ENCODE data around the gene SNAI3. TPM values are rescaled to one million over a fixed set of nuclear protein-coding genes. Genes with fewer than 3 reads are reported as not detected.
A peak's percentile ranks its signal among the peaks of the same experiment; 100 is the strongest.
"Not testable (repeated sequence)": the region's sequence is repeated elsewhere in the genome, so short reads cannot be mapped to it uniquely, and the experiment has no call there.

The SNAI3 gene
- total RNA-seq, 1 experiment from 2014 or later: 0.54 TPM

- no peaks in the 10 kb centered on the region for H3K4me1 Mint-ChIP-seq (ENCODE audit: low read depth, unreplicated experiment)
- no peak overlapping the region for H3K27ac Mint-ChIP-seq (ENCODE audit: unreplicated experiment)
- no peak for TF ChIP-seq CTCF (IDR thresholded peaks at IDR 0.05; ENCODE audit: unreplicated experiment)
- no peak overlapping the region for H3K4me3 Mint-ChIP-seq (ENCODE audit: low read depth, unreplicated experiment)
- DNase-seq: no peak
- CTCF ChIA-PET: interaction anchor here (0.7 to 0.8 kb wide), 2 partner anchors 10 to 257 kb away, joined by 4 to 6 read pairs; partner anchors contain the start of gene MVD
- intact Hi-C loops (cut with micrococcal nuclease; ENCODE audit: unreplicated experiment): no loop called here
- no peaks in the 10 kb centered on the region for H3K9me3 Mint-ChIP-seq (ENCODE audit: low read depth, unreplicated experiment)
- H3K36me3 Mint-ChIP-seq (ENCODE audit: insufficient read depth, unreplicated experiment): peaks cover 33% of the 10 kb centered on the region
- H3K27me3 Mint-ChIP-seq (ENCODE audit: unreplicated experiment): no peaks in the 10 kb centered on the region
- BruUV-seq (replicated peaks): no TSS peak
Observed at GRCh38 chr16:88672776-88673175, 13.5 kb downstream of the SNAI3 start.

GRCh38 chr16:88671806-88672205 is 14.5 kb downstream of the SNAI3 start:
- Mint-ChIP-seq H3K4me1 (ENCODE audit: low read depth, unreplicated experiment) (no peaks in the 10 kb centered on the region), H3K4me3 (ENCODE audit: low read depth, unreplicated experiment) (no peak overlapping the region), H3K27ac (ENCODE audit: unreplicated experiment) (no peak overlapping the region), H3K27me3 (ENCODE audit: unreplicated experiment) (no peaks in the 10 kb centered on the region), H3K9me3 (ENCODE audit: low read depth, unreplicated experiment) (no peaks in the 10 kb centered on the region), H3K36me3 (ENCODE audit: insufficient read depth, unreplicated experiment) (peaks cover 38% of the 10 kb centered on the region)
- no peak for TF ChIP-seq CTCF (IDR thresholded peaks at IDR 0.05; ENCODE audit: unreplicated experiment)
- no peak for DNase-seq
- intact Hi-C loops (cut with micrococcal nuclease; ENCODE audit: unreplicated experiment): no loop called here
- no TSS peak for BruUV-seq (replicated peaks)
- CTCF ChIA-PET: interaction anchor here (0.6 to 0.8 kb wide), 2 partner anchors 12 to 14 kb away, joined by 3 to 4 read pairs; no protein-coding TSS in a partner anchor

- no TSS peak for BruUV-seq (replicated peaks)
- intact Hi-C loops (cut with micrococcal nuclease; ENCODE audit: unreplicated experiment): no loop called here
- CTCF ChIA-PET: no interaction called here
- Mint-ChIP-seq H3K4me3 (ENCODE audit: low read depth, unreplicated experiment) (no peak overlapping the region), H3K36me3 (ENCODE audit: insufficient read depth, unreplicated experiment) (peaks cover 37% of the 10 kb centered on the region), H3K4me1 (ENCODE audit: low read depth, unreplicated experiment) (no peaks in the 10 kb centered on the region), H3K27me3 (ENCODE audit: unreplicated experiment) (no peaks in the 10 kb centered on the region), H3K27ac (ENCODE audit: unreplicated experiment) (no peak overlapping the region), H3K9me3 (ENCODE audit: low read depth, unreplicated experiment) (no peaks in the 10 kb centered on the region)
- TF ChIP-seq CTCF (IDR thresholded peaks at IDR 0.05; ENCODE audit: unreplicated experiment): no peak
- no peak for DNase-seq
Observed at GRCh38 chr16:88669980-88670379, 16.3 kb downstream of the SNAI3 start.

GRCh38 chr16:88669493-88669892 is 16.8 kb downstream of the SNAI3 start:
- H3K4me1 Mint-ChIP-seq (ENCODE audit: low read depth, unreplicated experiment); H3K9me3 Mint-ChIP-seq (ENCODE audit: low read depth, unreplicated experiment); intact Hi-C loops (cut with micrococcal nuclease; ENCODE audit: unreplicated experiment); H3K27ac Mint-ChIP-seq (ENCODE audit: unreplicated experiment); BruUV-seq (replicated peaks); H3K4me3 Mint-ChIP-seq (ENCODE audit: low read depth, unreplicated experiment); DNase-seq; H3K27me3 Mint-ChIP-seq (ENCODE audit: unreplicated experiment): not testable (repeated sequence)
- peaks cover 36% of the 10 kb centered on the region for H3K36me3 Mint-ChIP-seq (ENCODE audit: insufficient read depth, unreplicated experiment)
- CTCF ChIA-PET: interaction anchor here (0.6 kb wide), 1 partner anchor 330 kb away, joined by 3 read pairs; no protein-coding TSS in a partner anchor

- no peak for TF ChIP-seq CTCF (IDR thresholded peaks at IDR 0.05; ENCODE audit: unreplicated experiment)
- Mint-ChIP-seq H3K36me3 (ENCODE audit: insufficient read depth, unreplicated experiment) (peaks cover 46% of the 10 kb centered on the region), H3K4me1 (ENCODE audit: low read depth, unreplicated experiment) (no peaks in the 10 kb centered on the region), H3K27me3 (ENCODE audit: unreplicated experiment) (no peaks in the 10 kb centered on the region), H3K4me3 (ENCODE audit: low read depth, unreplicated experiment) (no peak overlapping the region), H3K27ac (ENCODE audit: unreplicated experiment) (peak overlapping the region; percentile 5), H3K9me3 (ENCODE audit: low read depth, unreplicated experiment) (no peaks in the 10 kb centered on the region)
- CTCF ChIA-PET: no interaction called here
- no peak for DNase-seq
- intact Hi-C loops (cut with micrococcal nuclease; ENCODE audit: unreplicated experiment): no loop called here
- no TSS peak for BruUV-seq (replicated peaks)
Observed at GRCh38 chr16:88667461-88667860, 18.8 kb downstream of the SNAI3 start.
